ENCODE data around the gene SRSF4. TPM values are rescaled to one million over a fixed set of nuclear protein-coding genes. Genes with fewer than 3 reads are reported as not detected.

SRSF4 gene
- total RNA-seq, 1 donor from 2014 or later = 89.0 TPM

DNA sequence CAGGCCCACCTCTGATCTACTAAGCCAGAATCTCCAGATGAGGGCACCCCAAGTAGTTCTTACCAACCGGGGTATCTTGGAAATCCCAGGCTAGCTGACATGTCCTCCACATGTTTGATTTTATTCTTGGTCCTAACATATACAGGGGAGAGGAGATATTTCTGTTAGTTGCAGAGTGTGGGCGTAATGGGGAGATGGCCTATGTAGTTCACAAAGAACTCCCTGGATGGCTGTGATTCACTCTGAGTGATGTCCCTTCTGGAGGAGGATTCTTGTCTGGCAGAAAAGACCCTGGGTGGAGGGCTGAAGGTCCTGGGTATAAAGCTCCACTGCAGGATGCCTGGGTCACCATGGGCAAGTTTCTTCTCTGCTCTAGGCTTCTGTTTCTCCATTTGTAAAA is 35.9 kb upstream of the SRSF4 start:
- intact Hi-C loops (cut with DNase I) = no loop called here
- H3K4me1 ChIP-seq = no peaks in the 10 kb centered on the region
- no peaks in the 10 kb centered on the region for H3K27me3 ChIP-seq
- no peak overlapping the region for H3K4me3 ChIP-seq
- no peak overlapping the region for H3K27ac ChIP-seq
- no peaks in the 10 kb centered on the region for H3K9me3 ChIP-seq
- peaks cover 43% of the 10 kb centered on the region for H3K36me3 ChIP-seq
- DNase-seq (no peak), ATAC-seq (no peak)
- TF ChIP-seq, protein P1, sequence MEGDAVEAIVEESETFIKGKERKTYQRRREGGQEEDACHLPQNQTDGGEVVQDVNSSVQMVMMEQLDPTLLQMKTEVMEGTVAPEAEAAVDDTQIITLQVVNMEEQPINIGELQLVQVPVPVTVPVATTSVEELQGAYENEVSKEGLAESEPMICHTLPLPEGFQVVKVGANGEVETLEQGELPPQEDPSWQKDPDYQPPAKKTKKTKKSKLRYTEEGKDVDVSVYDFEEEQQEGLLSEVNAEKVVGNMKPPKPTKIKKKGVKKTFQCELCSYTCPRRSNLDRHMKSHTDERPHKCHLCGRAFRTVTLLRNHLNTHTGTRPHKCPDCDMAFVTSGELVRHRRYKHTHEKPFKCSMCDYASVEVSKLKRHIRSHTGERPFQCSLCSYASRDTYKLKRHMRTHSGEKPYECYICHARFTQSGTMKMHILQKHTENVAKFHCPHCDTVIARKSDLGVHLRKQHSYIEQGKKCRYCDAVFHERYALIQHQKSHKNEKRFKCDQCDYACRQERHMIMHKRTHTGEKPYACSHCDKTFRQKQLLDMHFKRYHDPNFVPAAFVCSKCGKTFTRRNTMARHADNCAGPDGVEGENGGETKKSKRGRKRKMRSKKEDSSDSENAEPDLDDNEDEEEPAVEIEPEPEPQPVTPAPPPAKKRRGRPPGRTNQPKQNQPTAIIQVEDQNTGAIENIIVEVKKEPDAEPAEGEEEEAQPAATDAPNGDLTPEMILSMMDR (IDR thresholded peaks at IDR 0.05) = no peak

DNA sequence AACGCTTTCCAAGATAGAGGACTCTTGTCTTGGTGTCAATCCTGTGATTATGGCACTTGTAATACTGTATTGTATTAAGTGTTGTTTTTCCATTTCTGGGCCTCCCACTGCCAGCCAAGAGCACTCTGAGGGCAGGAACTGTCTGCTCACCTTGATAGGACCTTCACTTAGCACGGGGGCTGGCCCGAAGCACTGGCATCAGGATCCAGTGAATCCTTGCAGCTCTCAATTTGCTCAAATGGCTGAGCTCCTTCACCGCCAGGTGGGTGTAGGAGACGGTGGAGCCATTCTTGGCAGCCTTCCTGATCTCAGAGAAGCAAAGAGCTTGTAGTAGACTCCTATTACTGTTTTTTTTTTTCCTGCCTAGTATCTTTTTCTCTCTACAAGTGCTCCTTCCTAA is 31.4 kb upstream of the SRSF4 start:
- Histone ChIP-seq H3K9me3 (no peaks in the 10 kb centered on the region), H3K27me3 (no peaks in the 10 kb centered on the region), H3K27ac (no peak overlapping the region), H3K4me3 (no peak overlapping the region), H3K36me3 (peaks cover 38% of the 10 kb centered on the region), H3K4me1 (no peaks in the 10 kb centered on the region)
- intact Hi-C loops (cut with DNase I) = no loop called here
- DNase-seq (no peak), ATAC-seq (no peak)
- TF ChIP-seq, protein P1 (IDR thresholded peaks at IDR 0.05) = no peak

DNA sequence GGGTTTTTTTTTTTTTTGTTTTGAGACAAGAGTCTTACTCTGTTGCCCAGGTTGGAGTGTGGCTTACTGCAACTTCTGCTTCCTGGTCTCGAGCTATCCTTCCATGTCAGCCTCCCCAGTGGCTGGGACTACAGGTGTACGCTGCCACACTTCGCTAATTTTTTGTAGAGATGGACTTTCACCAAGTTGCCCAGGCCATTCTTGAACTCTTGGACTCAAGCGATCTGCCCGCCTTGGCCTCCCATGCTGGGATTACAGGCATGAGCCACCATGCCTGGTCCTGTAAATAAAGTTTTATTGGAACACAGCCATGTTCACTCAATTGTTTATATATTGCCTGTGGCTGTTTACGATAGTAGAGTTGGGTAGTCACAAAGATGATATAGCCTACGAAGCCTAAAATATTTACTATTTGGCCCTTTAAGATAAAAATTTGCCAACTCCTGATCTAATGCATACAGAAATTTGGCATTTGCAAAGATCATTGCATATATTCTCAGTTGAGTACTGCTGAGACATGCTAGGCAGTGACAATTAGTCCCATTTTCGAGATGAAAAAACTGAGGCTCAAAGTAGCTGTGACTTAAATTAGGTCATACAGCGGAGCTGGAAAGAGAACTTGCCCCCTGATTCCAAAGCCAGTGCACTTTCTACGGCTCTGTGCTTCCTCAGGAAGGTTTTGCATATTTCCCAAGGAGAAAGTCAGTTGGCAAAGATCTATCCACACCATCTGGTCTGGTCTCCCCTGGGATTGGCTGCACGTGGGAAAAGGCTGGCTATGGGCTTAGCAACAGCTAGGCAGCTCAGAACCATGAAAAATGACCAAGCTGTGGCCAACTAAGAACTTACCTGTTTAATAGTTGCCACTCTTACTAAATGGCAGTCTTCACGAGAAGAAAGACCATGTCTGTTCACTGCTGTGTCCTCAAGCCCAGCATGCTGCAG is 29.7 kb upstream of the SRSF4 start:
- intact Hi-C loops (cut with DNase I) = no loop called here
- Histone ChIP-seq H3K36me3 (peaks cover 41% of the 10 kb centered on the region), H3K4me1 (no peaks in the 10 kb centered on the region), H3K27ac (no peak overlapping the region), H3K9me3 (no peaks in the 10 kb centered on the region), H3K4me3 (no peak overlapping the region), H3K27me3 (no peaks in the 10 kb centered on the region)
- TF ChIP-seq, protein P1 (IDR thresholded peaks at IDR 0.05) = no peak
- no peak for DNase-seq
- no peak for ATAC-seq

DNA sequence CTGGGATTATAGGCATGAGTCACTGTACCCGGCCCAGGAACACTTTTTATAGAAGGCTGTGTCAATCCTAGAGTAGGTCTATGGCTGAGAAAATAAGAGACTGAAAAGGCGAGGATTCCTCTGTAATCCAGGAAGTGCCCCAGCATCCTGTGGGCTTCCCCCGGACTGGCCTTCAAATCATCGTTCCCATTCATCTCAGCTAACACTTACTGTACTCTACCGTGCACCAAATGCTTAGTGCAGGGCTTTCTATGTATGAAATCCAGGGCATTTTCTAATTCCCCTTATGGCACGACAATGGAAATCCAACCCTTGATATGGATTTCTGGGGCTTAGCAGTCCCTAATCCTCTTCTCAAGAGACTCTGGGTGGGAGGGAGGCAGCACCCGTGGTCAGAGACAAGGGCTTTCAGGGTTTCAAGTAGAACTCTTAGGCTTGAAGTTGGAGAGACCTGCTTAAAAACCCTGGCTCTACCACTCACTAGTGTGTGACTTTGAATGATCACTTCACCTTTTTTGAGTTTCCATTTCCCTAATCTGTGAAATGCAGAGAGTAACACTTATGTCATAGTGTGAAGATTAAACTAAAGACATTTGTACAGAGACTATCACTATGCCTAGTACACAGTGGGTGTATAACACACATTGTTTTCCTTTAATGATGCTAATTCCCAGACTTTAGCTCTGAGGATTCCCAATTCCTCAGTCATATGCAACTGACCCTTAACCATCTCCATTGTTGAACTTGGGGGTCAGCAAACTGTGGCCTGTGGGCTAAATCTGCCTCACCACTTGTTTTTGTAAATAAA is 28.8 kb upstream of the SRSF4 start:
- intact Hi-C loops (cut with DNase I) = no loop called here
- H3K27ac ChIP-seq = no peak overlapping the region
- ATAC-seq = no peak
- TF ChIP-seq, protein P1 (IDR thresholded peaks at IDR 0.05) = no peak
- no peaks in the 10 kb centered on the region for H3K9me3 ChIP-seq
- H3K27me3 ChIP-seq = no peaks in the 10 kb centered on the region
- DNase-seq = no peak
- H3K4me1 ChIP-seq = no peaks in the 10 kb centered on the region
- H3K36me3 ChIP-seq = peaks cover 42% of the 10 kb centered on the region
- H3K4me3 ChIP-seq = no peak overlapping the region

DNA sequence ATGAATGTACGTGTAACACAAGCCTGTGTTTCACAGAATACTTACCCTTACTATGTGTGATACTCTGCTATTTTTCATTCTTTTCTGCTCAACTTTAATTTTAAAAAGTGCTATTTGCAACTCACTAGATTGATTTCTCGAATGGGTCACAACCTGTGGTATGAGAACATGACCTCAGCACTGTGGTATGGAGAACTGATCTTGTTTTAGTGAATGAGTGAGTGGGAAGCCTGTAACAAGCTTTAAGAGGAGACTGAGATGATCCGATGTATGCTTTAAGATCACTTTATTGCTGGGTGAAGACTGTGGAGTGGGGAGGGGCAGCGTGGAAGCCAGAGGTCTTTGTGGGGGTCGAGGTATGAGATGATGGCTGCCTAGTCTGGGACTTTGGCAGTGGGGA is 27.5 kb upstream of the SRSF4 start:
- Histone ChIP-seq H3K4me3 (no peak overlapping the region), H3K4me1 (no peaks in the 10 kb centered on the region), H3K27me3 (no peaks in the 10 kb centered on the region), H3K9me3 (no peaks in the 10 kb centered on the region), H3K27ac (no peak overlapping the region), H3K36me3 (peaks cover 40% of the 10 kb centered on the region)
- TF ChIP-seq, protein P1 (IDR thresholded peaks at IDR 0.05) = no peak
- intact Hi-C loops (cut with DNase I) = loop anchor here (10.0 kb wide), 1 partner anchor 424 kb away; no protein-coding TSS in a partner anchor
- DNase-seq (no peak), ATAC-seq (no peak)

Measured in upper lobe of right lung (tissue), 1 donor.